Osteoblast (primary cell): ENCODE measurements around the gene RPL3. TPM values are rescaled to one million over a fixed set of nuclear protein-coding genes. Genes with fewer than 3 reads are reported as not detected.

Experiments
- DNase-seq: peaks from one replicate; pipeline ENCODE4 v3.0.0; 2011; ENCODE audit warnings: low spot score, mixed read lengths; ENCODE audit not compliant: insufficient read length; ENCODE audit errors: missing footprints
- H2AFZ ChIP-seq: 2 replicates; pipeline ENCODE4 v1.6.0; 2011; ENCODE audit warnings: mild to moderate bottlenecking, low read length
- H3K27ac ChIP-seq: 2 replicates; pipeline ENCODE4 v1.5.1; 2011; ENCODE audit warnings: mild to moderate bottlenecking, low read depth, low read length, moderate library complexity
- H3K27me3 ChIP-seq: 2 replicates; pipeline ENCODE4 v1.6.0; 2012; ENCODE audit warnings: mild to moderate bottlenecking, control low read depth, inconsistent platforms, low read length, moderate library complexity; ENCODE audit not compliant: insufficient read depth
- H3K36me3 ChIP-seq: 2 replicates; pipeline ENCODE4 v1.5.1; 2011; ENCODE audit warnings: mild to moderate bottlenecking, low read length, control low read depth, moderate library complexity; ENCODE audit not compliant: insufficient read depth
- H3K4me1 ChIP-seq: 2 replicates; pipeline ENCODE4 v1.5.1; 2011; ENCODE audit warnings: mild to moderate bottlenecking, low read length, control low read depth, moderate library complexity; ENCODE audit not compliant: insufficient read depth
- H3K4me2 ChIP-seq: 2 replicates; pipeline ENCODE4 v1.6.0; 2011; ENCODE audit warnings: mild to moderate bottlenecking, low read length; ENCODE audit not compliant: insufficient read depth
- H3K4me3 ChIP-seq: fragments of 200-600 bp; sonication (generic); 3 replicates; pipeline ENCODE4 v1.5.1; 2012; ENCODE audit warnings: mild to moderate bottlenecking, low read length, inconsistent platforms; ENCODE audit not compliant: insufficient read depth
- H3K79me2 ChIP-seq: 2 replicates; pipeline ENCODE4 v1.6.0; 2012; ENCODE audit warnings: mild to moderate bottlenecking, low read length, control low read depth, inconsistent platforms; ENCODE audit not compliant: insufficient read depth
- H3K9me3 ChIP-seq: 2 replicates; pipeline ENCODE4 v1.5.1; 2011; ENCODE audit warnings: low read depth, low read length, control low read depth
- H4K20me1 ChIP-seq: 2 replicates; pipeline ENCODE4 v1.6.0; 2012; ENCODE audit warnings: mild to moderate bottlenecking, low read length, control low read depth; ENCODE audit not compliant: insufficient read depth
- total RNA-seq: library from RNA; depleted of rRNA; stranded (reverse); fragments of >200 nt; gene quantifications from 2 replicates; pipeline ENCODE4 v1.2.3, GENCODE V29; 2012
- TF ChIP-seq, protein P1 (sequence below): IDR thresholded peaks from 2 replicates; pipeline ENCODE4 v1.5.1; 2011; ENCODE audit warnings: mild to moderate bottlenecking, low read depth, low read length, moderate library complexity; ENCODE audit errors: extremely low read depth

The RPL3 gene
- total RNA-seq, 1 donor = 2,119 TPM

DNA sequence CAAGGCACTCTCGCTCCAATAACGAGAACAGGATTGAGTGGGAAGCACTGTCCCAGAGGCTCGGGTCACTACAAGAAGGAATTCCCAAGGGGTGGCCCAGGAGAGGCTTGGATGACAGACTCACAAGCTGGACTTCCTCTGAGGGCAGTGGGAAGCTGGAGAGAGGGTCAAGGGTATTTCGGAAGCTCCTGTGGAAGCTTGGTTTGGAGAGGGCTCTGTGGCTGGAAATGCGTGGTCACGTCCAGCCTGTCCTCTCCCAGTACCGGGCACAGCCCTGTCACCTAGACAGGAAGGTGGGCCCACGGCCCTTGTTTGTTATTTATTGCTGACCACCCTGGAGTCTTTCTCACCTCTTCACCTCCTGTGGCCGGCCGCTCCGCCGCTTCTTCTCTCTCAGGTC lies 35.7 kb upstream of the RPL3 start:
- Histone ChIP-seq H3K4me3 (no peak overlapping the region), H3K27me3 (peaks cover 14% of the 10 kb centered on the region), H3K27ac (no peak overlapping the region), H4K20me1 (no peaks in the 10 kb centered on the region), H3K79me2 (no peaks in the 10 kb centered on the region), H2AFZ (no peak overlapping the region), H3K9me3 (no peaks in the 10 kb centered on the region), H3K36me3 (no peaks in the 10 kb centered on the region), H3K4me1 (no peaks in the 10 kb centered on the region), H3K4me2 (no peak overlapping the region)
- DNase-seq = peak; percentile 90
- TF ChIP-seq, protein P1, sequence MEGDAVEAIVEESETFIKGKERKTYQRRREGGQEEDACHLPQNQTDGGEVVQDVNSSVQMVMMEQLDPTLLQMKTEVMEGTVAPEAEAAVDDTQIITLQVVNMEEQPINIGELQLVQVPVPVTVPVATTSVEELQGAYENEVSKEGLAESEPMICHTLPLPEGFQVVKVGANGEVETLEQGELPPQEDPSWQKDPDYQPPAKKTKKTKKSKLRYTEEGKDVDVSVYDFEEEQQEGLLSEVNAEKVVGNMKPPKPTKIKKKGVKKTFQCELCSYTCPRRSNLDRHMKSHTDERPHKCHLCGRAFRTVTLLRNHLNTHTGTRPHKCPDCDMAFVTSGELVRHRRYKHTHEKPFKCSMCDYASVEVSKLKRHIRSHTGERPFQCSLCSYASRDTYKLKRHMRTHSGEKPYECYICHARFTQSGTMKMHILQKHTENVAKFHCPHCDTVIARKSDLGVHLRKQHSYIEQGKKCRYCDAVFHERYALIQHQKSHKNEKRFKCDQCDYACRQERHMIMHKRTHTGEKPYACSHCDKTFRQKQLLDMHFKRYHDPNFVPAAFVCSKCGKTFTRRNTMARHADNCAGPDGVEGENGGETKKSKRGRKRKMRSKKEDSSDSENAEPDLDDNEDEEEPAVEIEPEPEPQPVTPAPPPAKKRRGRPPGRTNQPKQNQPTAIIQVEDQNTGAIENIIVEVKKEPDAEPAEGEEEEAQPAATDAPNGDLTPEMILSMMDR = no peak

GRCh38 chr22:39353346-39353745 lies 33.9 kb upstream of the RPL3 start:
- no peak overlapping the region for H2AFZ ChIP-seq
- DNase-seq = peak; percentile 87
- H3K4me1 ChIP-seq = peaks cover 4% of the 10 kb centered on the region

GRCh38 chr22:39352306-39352891 lies 33.0 kb upstream of the RPL3 start:
- no peak overlapping the region for H3K27ac ChIP-seq
- no peaks in the 10 kb centered on the region for H4K20me1 ChIP-seq
- no peak overlapping the region for H3K4me3 ChIP-seq
- no peak overlapping the region for H2AFZ ChIP-seq
- H3K4me2 ChIP-seq = no peak overlapping the region
- TF ChIP-seq, protein P1 = no peak
- peak; percentile 45 for DNase-seq
- no peaks in the 10 kb centered on the region for H3K9me3 ChIP-seq
- H3K27me3 ChIP-seq = peaks cover 14% of the 10 kb centered on the region
- H3K4me1 ChIP-seq = peaks cover 4% of the 10 kb centered on the region
- H3K79me2 ChIP-seq = no peaks in the 10 kb centered on the region
- H3K36me3 ChIP-seq = no peaks in the 10 kb centered on the region

More at GRCh38 chr22:39353346-39353745, 33.9 kb upstream of the RPL3 start:
- TF ChIP-seq, protein P1 = no peak
- no peaks in the 10 kb centered on the region for H3K9me3 ChIP-seq
- no peaks in the 10 kb centered on the region for H3K36me3 ChIP-seq
- no peak overlapping the region for H3K4me3 ChIP-seq
- H3K4me2 ChIP-seq = no peak overlapping the region
- H3K27ac ChIP-seq = no peak overlapping the region
- no peaks in the 10 kb centered on the region for H3K79me2 ChIP-seq
- peaks cover 14% of the 10 kb centered on the region for H3K27me3 ChIP-seq
- no peaks in the 10 kb centered on the region for H4K20me1 ChIP-seq

- peaks cover 4% of the 10 kb centered on the region for H3K4me1 ChIP-seq
- H3K4me2 ChIP-seq = no peak overlapping the region
- no peaks in the 10 kb centered on the region for H3K36me3 ChIP-seq
- no peaks in the 10 kb centered on the region for H4K20me1 ChIP-seq
- H3K27me3 ChIP-seq = peaks cover 14% of the 10 kb centered on the region
- TF ChIP-seq, protein P1 = no peak
- no peaks in the 10 kb centered on the region for H3K9me3 ChIP-seq
- H2AFZ ChIP-seq = no peak overlapping the region
- DNase-seq = peak; percentile 93
- H3K27ac ChIP-seq = no peak overlapping the region
- no peaks in the 10 kb centered on the region for H3K79me2 ChIP-seq
- H3K4me3 ChIP-seq = no peak overlapping the region
Measured at GRCh38 chr22:39351689-39352214, 32.3 kb upstream of the RPL3 start.
